HepG2 (cell line): ENCODE data around the gene LYRM1. TPM values are rescaled to one million over a fixed set of nuclear protein-coding genes. Genes with fewer than 3 reads are reported as not detected.

ENCODE experiments used
- AGO2 ChIP-seq: fragments of 200-400 bp; formaldehyde crosslinking; optimal IDR thresholded peaks from 2 replicates; pipeline ENCODE3; 2017; ENCODE audit warnings: mild to moderate bottlenecking, low read depth, low read length, moderate library complexity
- ATF7 ChIP-seq, 2 experiments: fragments of 450-650 bp in 1 of 2; sonication (generic) in 1 of 2; formaldehyde crosslinking in 1 of 2; IDR thresholded peaks; 2 replicates each; pipeline versions ENCODE4 v1.4.0 to v1.6.1; 2016 to 2020; ENCODE audit warnings: antibody characterized with exemption in 1 of 2, mild to moderate bottlenecking in 1 of 2, missing genetic modification reagents in 1 of 2
- JARID2 ChIP-seq: sonication (generic); formaldehyde crosslinking; IDR thresholded peaks from 2 replicates; pipeline ENCODE4 v1.8.1; 2023; ENCODE audit warnings: missing genetic modification reagents, inconsistent platforms; ENCODE audit not compliant: insufficient replicate concordance
- NR2F6 ChIP-seq, 2 experiments: IDR thresholded peaks; 2 replicates each; pipeline ENCODE4 v1.6.1; 2016; ENCODE audit warnings: antibody characterized with exemption in 1 of 2, mild to moderate bottlenecking in 1 of 2
- ZBTB42 ChIP-seq: sonication (generic); formaldehyde crosslinking; IDR thresholded peaks from 2 replicates; pipeline ENCODE4 v1.5.0; 2020; ENCODE audit warnings: mild to moderate bottlenecking, missing genetic modification reagents
- ZKSCAN1 ChIP-seq: fragments of 150-350 bp; IDR thresholded peaks from 2 replicates; pipeline ENCODE4 v1.6.1; 2014; ENCODE audit warnings: low read length
- ZNF143 ChIP-seq: sonication (generic); formaldehyde crosslinking; IDR thresholded peaks from 2 replicates; pipeline ENCODE4 v1.4.0; 2020; ENCODE audit warnings: missing genetic modification reagents
- ZNF350 ChIP-seq: sonication (generic); formaldehyde crosslinking; IDR thresholded peaks from 2 replicates; pipeline ENCODE4 v1.4.0; 2020; ENCODE audit warnings: mild to moderate bottlenecking, low read depth, missing genetic modification reagents, borderline replicate concordance
- ZNF362 ChIP-seq: sonication (generic); formaldehyde crosslinking; IDR thresholded peaks from 2 replicates; pipeline ENCODE4 v1.4.0; 2020; ENCODE audit warnings: missing genetic modification reagents, mild to moderate bottlenecking, borderline replicate concordance
- ZNF614 ChIP-seq: IDR thresholded peaks from 2 replicates; pipeline ENCODE4 v1.6.1; 2018; ENCODE audit warnings: missing biosample characterization, missing genetic modification reagents, inconsistent platforms, borderline replicate concordance
- ZNF619 ChIP-seq: sonication (generic); formaldehyde crosslinking; IDR thresholded peaks from 2 replicates; pipeline ENCODE4 v1.4.0; 2020; ENCODE audit warnings: mild to moderate bottlenecking, missing genetic modification reagents
- ZNF678 ChIP-seq: sonication (generic); formaldehyde crosslinking; IDR thresholded peaks from 2 replicates; pipeline ENCODE4 v1.4.0; 2020; ENCODE audit warnings: mild to moderate bottlenecking, missing genetic modification reagents
- polyA plus RNA-seq, 8 experiments: library from polyadenylated mRNA; depleted of rRNA in 3 of 8; stranded (reverse) in 7 of 8; unstranded in 1 of 8; fragments of >200 nt; fragmentation: Illumina TruSeq in 4 of 8; extraction: Trizol in 4 of 8; gene quantifications; 2 replicates each; pipeline versions ENCODE4 v1.2.1 to v1.2.3, GENCODE V29; 2011 to 2016; ENCODE audit warnings: low read depth in 4 of 8, missing spikeins in 1 of 8, mixed read lengths in 1 of 8; ENCODE audit not compliant: insufficient read depth in 1 of 8
- total RNA-seq, 5 experiments: library from RNA; depleted of rRNA; stranded (reverse); fragments of >200 nt; fragmentation: Illumina TruSeq; extraction: Trizol; gene quantifications; 2 replicates each; pipeline ENCODE4 v1.2.3, GENCODE V29; 2016; ENCODE audit warnings: low read depth in 1 of 5
- TF ChIP-seq, protein P1 (sequence below): sonication (generic); formaldehyde crosslinking; IDR thresholded peaks from 2 replicates; pipeline ENCODE4 v1.4.0; 2020; ENCODE audit warnings: missing genetic modification reagents, borderline replicate concordance
- TF ChIP-seq, protein P2 (sequence below): sonication (generic); formaldehyde crosslinking; IDR thresholded peaks from 2 replicates; pipeline ENCODE4 v1.4.0; 2020; ENCODE audit warnings: missing genetic modification reagents
- TF ChIP-seq, protein P3 (sequence below): IDR thresholded peaks from 2 replicates; pipeline ENCODE4 v1.6.1; 2018; ENCODE audit warnings: missing genetic modification reagents, mild to moderate bottlenecking, missing compliant biosample characterization

The LYRM1 gene
- total and polyA plus RNA-seq, 2 of the 13 experiments (the other 11 are each of a cell fraction or from before 2014, with no cell fraction given): 59.2 to 82.6 TPM

- no peak for TF ChIP-seq JARID2 (CRISPR knock-in tag)
- TF ChIP-seq ATF7 (IDR thresholded peaks at IDR 0.05): no peak
- no peak for TF ChIP-seq ATF7 (CRISPR knock-in tag; IDR thresholded peaks at IDR 0.05)
- TF ChIP-seq, protein P1, sequence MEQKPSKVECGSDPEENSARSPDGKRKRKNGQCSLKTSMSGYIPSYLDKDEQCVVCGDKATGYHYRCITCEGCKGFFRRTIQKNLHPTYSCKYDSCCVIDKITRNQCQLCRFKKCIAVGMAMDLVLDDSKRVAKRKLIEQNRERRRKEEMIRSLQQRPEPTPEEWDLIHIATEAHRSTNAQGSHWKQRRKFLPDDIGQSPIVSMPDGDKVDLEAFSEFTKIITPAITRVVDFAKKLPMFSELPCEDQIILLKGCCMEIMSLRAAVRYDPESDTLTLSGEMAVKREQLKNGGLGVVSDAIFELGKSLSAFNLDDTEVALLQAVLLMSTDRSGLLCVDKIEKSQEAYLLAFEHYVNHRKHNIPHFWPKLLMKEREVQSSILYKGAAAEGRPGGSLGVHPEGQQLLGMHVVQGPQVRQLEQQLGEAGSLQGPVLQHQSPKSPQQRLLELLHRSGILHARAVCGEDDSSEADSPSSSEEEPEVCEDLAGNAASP (CRISPR knock-in tag): no peak
- no peak for TF ChIP-seq ZNF143 (CRISPR knock-in tag)
- TF ChIP-seq, protein P2, sequence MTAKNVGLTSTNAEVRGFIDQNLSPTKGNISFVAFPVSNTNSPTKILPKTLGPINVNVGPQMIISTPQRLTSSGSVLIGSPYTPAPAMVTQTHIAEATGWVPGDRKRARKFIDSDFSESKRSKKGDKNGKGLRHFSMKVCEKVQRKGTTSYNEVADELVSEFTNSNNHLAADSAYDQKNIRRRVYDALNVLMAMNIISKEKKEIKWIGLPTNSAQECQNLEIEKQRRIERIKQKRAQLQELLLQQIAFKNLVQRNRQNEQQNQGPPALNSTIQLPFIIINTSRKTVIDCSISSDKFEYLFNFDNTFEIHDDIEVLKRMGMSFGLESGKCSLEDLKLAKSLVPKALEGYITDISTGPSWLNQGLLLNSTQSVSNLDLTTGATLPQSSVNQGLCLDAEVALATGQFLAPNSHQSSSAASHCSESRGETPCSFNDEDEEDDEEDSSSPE: no peak
- TF ChIP-seq, protein P3, sequence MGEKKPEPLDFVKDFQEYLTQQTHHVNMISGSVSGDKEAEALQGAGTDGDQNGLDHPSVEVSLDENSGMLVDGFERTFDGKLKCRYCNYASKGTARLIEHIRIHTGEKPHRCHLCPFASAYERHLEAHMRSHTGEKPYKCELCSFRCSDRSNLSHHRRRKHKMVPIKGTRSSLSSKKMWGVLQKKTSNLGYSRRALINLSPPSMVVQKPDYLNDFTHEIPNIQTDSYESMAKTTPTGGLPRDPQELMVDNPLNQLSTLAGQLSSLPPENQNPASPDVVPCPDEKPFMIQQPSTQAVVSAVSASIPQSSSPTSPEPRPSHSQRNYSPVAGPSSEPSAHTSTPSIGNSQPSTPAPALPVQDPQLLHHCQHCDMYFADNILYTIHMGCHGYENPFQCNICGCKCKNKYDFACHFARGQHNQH: no peak
- no peak for TF ChIP-seq ZBTB42
- no peak for TF ChIP-seq ZKSCAN1
- TF ChIP-seq NR2F6 (IDR thresholded peaks at IDR 0.05): no peak
- no peak for TF ChIP-seq NR2F6 (CRISPR knock-in tag; IDR thresholded peaks at IDR 0.05)
- TF ChIP-seq ZNF619 (CRISPR knock-in tag): no peak
- no peak for TF ChIP-seq AGO2
- 0 out of 2 replicates have a peak, but pooled peaks have one; percentile 22 for TF ChIP-seq ZNF614
- no peak for TF ChIP-seq ZNF350 (CRISPR knock-in tag)
- TF ChIP-seq ZNF362: no peak
- no peak for TF ChIP-seq ZNF678 (CRISPR knock-in tag)
- TF ChIP-seq, all 625 proteins: peak for 22
Measured at GRCh38 chr16:20851601-20852000, 49.0 kb upstream of the LYRM1 start (continued).
